ENCODE results near the gene PDILT. TPM values are rescaled to one million over a fixed set of nuclear protein-coding genes. Genes with fewer than 3 reads are reported as not detected.
"Not testable (repeated sequence)": the region's sequence is repeated elsewhere in the genome, so short reads cannot be mapped to it uniquely, and the experiment has no call there.

PDILT gene
- total RNA-seq, 1 experiment from 2014 or later, result not detected

DNA sequence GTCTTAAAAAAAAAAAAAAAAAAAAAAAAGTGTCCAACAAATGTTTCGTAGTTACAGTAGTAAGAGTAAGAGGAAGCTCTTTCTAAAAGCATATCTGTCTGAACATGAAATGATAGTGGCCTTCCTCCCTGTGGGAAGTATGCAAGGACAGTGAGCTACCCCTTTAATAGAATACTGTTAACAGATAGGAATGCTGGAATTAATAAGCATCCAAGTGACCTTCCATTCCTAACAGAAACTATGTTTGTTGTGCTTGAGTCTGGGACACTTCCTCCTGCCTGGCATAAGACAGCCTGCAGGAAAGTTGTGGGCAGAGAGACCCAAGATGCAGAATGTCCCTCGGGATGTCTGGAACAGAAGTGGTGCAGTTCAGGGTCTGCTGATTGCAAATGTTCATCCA lies 34.4 kb upstream of the PDILT start:
- H3K36me3 Mint-ChIP-seq; H3K9me3 Mint-ChIP-seq; DNase-seq (ENCODE audit: low spot score); H3K27me3 Mint-ChIP-seq (ENCODE audit: low read depth); ATAC-seq; H3K4me3 Mint-ChIP-seq; POLR2A ChIA-PET; H3K27ac Mint-ChIP-seq; H3K4me1 Mint-ChIP-seq: not testable (repeated sequence)
- CTCF ChIA-PET, result interaction anchor here (0.6 kb wide), 2 partner anchors 18 to 31 kb away, joined by 3 read pairs; no protein-coding TSS in a partner anchor

DNA sequence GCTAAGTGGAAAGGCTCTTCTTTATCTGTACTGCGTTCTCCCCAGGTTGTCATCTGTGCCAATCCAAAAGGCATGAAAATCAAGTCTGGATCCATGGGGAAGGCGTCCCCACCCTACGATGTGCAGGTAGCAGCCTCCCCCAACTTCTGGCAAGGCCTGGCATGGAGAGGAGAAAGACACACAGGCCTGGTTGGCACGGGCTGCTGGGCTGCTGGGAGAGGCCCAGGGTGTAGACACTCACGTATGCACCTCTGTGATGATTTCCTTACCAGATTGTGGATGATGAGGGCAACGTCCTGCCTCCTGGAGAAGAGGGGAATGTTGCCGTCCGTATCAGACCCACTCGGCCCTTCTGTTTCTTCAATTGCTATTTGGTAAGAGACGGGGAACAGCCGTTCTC lies 26.4 kb upstream of the PDILT start:
- DNase-seq (ENCODE audit: low spot score), result no peak
- Mint-ChIP-seq H3K27ac (no peak overlapping the region), H3K4me1 (no peaks in the 10 kb centered on the region), H3K4me3 (no peak overlapping the region), H3K36me3 (no peaks in the 10 kb centered on the region), H3K9me3 (peaks cover 9% of the 10 kb centered on the region), H3K27me3 (ENCODE audit: low read depth) (no peaks in the 10 kb centered on the region; the same call in 1 of the 2 replicates)
- ChIA-PET POLR2A (no interaction called here), CTCF (no interaction called here)
- TF ChIP-seq, protein P1, sequence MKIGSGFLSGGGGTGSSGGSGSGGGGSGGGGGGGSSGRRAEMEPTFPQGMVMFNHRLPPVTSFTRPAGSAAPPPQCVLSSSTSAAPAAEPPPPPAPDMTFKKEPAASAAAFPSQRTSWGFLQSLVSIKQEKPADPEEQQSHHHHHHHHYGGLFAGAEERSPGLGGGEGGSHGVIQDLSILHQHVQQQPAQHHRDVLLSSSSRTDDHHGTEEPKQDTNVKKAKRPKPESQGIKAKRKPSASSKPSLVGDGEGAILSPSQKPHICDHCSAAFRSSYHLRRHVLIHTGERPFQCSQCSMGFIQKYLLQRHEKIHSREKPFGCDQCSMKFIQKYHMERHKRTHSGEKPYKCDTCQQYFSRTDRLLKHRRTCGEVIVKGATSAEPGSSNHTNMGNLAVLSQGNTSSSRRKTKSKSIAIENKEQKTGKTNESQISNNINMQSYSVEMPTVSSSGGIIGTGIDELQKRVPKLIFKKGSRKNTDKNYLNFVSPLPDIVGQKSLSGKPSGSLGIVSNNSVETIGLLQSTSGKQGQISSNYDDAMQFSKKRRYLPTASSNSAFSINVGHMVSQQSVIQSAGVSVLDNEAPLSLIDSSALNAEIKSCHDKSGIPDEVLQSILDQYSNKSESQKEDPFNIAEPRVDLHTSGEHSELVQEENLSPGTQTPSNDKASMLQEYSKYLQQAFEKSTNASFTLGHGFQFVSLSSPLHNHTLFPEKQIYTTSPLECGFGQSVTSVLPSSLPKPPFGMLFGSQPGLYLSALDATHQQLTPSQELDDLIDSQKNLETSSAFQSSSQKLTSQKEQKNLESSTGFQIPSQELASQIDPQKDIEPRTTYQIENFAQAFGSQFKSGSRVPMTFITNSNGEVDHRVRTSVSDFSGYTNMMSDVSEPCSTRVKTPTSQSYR (CRISPR knock-in tag; IDR thresholded peaks at IDR 0.05), result no peak
- TF ChIP-seq NFE2L1 (CRISPR knock-in tag; IDR thresholded peaks at IDR 0.05), result no peak
- TF ChIP-seq GTF2I (CRISPR knock-in tag; conservative IDR thresholded peaks at IDR 0.05), result no peak
- TF ChIP-seq, protein P2, sequence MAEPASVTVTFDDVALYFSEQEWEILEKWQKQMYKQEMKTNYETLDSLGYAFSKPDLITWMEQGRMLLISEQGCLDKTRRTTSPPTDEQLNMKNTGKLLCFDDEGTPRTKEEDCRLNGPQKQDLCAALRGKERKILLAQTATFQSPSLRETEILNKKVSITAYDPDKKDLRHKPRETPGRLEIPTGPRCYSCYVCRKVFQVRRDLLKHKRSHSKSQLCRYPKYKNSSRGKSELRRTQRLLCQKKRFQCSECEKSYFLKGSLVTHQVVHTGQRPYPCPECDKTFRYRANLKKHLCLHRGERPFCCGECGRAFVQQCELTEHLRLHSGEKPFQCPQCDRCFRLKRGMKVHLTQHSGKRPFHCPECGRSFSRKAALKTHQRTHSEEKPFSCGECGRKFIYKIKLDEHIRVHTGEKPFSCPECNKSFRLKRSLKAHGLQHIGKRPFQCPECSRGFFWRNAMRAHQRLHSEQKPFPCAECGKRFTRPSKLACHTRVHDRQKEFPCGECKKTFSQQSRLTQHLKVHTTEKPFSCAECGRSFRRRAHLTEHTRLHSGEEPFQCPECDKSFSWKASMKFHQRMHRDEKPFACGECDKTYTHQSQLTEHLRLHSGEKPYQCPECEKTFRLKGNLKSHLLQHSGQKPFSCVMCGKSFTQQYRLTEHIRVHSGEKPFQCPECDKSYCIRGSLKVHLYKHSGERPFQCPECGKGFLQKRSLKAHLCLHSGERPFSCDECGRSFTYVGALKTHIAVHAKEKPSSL (CRISPR knock-in tag; conservative IDR thresholded peaks at IDR 0.05), result no peak
- TF ChIP-seq, protein P3, sequence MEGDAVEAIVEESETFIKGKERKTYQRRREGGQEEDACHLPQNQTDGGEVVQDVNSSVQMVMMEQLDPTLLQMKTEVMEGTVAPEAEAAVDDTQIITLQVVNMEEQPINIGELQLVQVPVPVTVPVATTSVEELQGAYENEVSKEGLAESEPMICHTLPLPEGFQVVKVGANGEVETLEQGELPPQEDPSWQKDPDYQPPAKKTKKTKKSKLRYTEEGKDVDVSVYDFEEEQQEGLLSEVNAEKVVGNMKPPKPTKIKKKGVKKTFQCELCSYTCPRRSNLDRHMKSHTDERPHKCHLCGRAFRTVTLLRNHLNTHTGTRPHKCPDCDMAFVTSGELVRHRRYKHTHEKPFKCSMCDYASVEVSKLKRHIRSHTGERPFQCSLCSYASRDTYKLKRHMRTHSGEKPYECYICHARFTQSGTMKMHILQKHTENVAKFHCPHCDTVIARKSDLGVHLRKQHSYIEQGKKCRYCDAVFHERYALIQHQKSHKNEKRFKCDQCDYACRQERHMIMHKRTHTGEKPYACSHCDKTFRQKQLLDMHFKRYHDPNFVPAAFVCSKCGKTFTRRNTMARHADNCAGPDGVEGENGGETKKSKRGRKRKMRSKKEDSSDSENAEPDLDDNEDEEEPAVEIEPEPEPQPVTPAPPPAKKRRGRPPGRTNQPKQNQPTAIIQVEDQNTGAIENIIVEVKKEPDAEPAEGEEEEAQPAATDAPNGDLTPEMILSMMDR (IDR thresholded peaks at IDR 0.05), result no peak
- TF ChIP-seq NFYB (CRISPR knock-in tag; conservative IDR thresholded peaks at IDR 0.05; ENCODE audit: low read depth), result no peak
- no peak for TF ChIP-seq ZNF138 (CRISPR knock-in tag; conservative IDR thresholded peaks at IDR 0.05)
- TF ChIP-seq, protein P4, sequence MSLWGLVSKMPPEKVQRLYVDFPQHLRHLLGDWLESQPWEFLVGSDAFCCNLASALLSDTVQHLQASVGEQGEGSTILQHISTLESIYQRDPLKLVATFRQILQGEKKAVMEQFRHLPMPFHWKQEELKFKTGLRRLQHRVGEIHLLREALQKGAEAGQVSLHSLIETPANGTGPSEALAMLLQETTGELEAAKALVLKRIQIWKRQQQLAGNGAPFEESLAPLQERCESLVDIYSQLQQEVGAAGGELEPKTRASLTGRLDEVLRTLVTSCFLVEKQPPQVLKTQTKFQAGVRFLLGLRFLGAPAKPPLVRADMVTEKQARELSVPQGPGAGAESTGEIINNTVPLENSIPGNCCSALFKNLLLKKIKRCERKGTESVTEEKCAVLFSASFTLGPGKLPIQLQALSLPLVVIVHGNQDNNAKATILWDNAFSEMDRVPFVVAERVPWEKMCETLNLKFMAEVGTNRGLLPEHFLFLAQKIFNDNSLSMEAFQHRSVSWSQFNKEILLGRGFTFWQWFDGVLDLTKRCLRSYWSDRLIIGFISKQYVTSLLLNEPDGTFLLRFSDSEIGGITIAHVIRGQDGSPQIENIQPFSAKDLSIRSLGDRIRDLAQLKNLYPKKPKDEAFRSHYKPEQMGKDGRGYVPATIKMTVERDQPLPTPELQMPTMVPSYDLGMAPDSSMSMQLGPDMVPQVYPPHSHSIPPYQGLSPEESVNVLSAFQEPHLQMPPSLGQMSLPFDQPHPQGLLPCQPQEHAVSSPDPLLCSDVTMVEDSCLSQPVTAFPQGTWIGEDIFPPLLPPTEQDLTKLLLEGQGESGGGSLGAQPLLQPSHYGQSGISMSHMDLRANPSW (CRISPR knock-in tag; conservative IDR thresholded peaks at IDR 0.05; ENCODE audit: low read depth), result no peak
- TF ChIP-seq MYBL2 (CRISPR knock-in tag; IDR thresholded peaks at IDR 0.05), result no peak
- TF ChIP-seq, protein P5, sequence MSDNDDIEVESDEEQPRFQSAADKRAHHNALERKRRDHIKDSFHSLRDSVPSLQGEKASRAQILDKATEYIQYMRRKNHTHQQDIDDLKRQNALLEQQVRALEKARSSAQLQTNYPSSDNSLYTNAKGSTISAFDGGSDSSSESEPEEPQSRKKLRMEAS (CRISPR knock-in tag; IDR thresholded peaks at IDR 0.05), result no peak
- no peak for TF ChIP-seq FOXK1 (CRISPR knock-in tag; IDR thresholded peaks at IDR 0.05)
- ATAC-seq, result no peak

DNA sequence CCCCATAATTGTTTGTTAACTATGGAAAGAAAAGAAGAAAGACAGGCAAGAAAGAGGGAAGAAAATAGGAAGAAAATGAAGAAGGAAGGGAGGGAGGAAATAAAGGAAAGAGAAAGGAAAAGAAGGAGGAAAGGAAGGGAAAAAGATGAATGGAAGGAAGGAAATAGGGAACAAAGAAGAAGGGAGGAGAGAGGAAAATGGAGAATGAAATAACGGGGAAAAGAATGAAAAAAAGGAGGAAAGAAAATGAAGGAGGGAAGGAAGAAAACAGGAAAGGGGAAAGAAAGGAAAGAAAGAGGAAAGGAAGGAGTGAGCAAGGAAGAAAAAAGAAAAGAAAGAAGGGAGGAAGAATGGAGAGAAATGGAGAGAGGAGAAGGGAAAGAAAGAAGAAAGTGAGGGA lies 25.9 kb upstream of the PDILT start:
- H3K4me3 Mint-ChIP-seq; H3K27ac Mint-ChIP-seq; H3K9me3 Mint-ChIP-seq; DNase-seq (ENCODE audit: low spot score); CTCF ChIA-PET; H3K36me3 Mint-ChIP-seq; H3K4me1 Mint-ChIP-seq; ATAC-seq; H3K27me3 Mint-ChIP-seq (ENCODE audit: low read depth); POLR2A ChIA-PET: not testable (repeated sequence)

DNA sequence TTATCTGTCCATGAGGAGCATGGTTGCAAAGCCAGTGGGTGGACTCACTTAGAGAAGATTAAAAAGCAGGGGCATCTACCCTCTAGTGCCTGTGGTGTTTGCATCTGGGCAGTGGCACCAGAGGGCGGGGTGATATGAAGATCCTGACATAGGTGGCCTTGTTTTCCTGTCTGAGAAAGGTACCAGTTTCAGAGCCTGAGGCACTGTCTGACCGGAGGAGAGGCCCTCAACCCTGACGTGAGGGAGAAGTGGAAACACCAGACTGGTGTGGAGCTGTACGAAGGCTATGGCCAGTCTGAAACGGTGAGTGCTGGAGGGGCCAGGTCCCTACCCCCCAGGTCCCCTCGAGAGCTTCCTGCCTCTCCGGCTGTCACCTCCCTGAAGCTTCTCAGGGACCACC lies 25.0 kb upstream of the PDILT start:
- CTCF ChIA-PET; H3K36me3 Mint-ChIP-seq; H3K4me1 Mint-ChIP-seq; H3K27ac Mint-ChIP-seq; H3K4me3 Mint-ChIP-seq; POLR2A ChIA-PET; DNase-seq (ENCODE audit: low spot score); H3K27me3 Mint-ChIP-seq (ENCODE audit: low read depth); ATAC-seq; H3K9me3 Mint-ChIP-seq: not testable (repeated sequence)

DNA sequence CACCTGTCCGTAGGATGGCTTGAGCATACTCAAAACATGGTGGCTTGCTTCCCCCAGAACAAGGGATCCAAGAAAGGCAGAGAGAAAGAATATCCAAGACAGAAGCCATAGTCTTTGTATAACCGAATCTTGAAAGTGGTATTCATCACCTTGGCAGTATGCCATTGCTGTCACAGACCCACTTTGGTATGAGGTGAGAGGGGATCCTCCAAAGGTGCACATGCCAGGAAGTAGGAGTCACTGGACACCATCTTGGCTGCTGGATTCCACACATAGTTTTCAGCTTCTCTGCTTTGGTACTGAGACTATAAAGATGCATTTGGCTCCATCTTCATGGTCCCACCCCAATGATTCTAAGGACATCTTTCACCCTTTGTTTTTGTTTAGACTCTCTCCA lies 22.9 kb upstream of the PDILT start:
- H3K36me3 Mint-ChIP-seq; H3K27ac Mint-ChIP-seq; H3K27me3 Mint-ChIP-seq (ENCODE audit: low read depth); H3K4me3 Mint-ChIP-seq; H3K4me1 Mint-ChIP-seq; ATAC-seq; POLR2A ChIA-PET; DNase-seq (ENCODE audit: low spot score); H3K9me3 Mint-ChIP-seq; CTCF ChIA-PET: not testable (repeated sequence)
